Keratinocyte (primary cell): ENCODE results near the gene KIN. TPM values are rescaled to one million over a fixed set of nuclear protein-coding genes. Genes with fewer than 3 reads are reported as not detected.

Source experiments
- DNase-seq: peaks from one replicate; pipeline ENCODE4 v3.0.0-alpha.2; 2011; ENCODE audit warnings: low read depth, missing footprints, low spot score
- FAIRE-seq: peaks from 2 replicates; lab custom pipeline; 2011; peaks lifted over from hg19 to GRCh38; lab: Jason Lieb, UNC
- H2AFZ ChIP-seq: 2 replicates; pipeline ENCODE4 v1.6.0; 2012; ENCODE audit warnings: low read length, control low read depth, inconsistent platforms; ENCODE audit not compliant: control insufficient read depth
- H3K27ac ChIP-seq: 2 replicates; pipeline ENCODE4 v1.5.1; 2011; ENCODE audit warnings: low read length; ENCODE audit not compliant: control insufficient read depth, insufficient read depth
- H3K27me3 ChIP-seq: 3 replicates; pipeline ENCODE4 v1.6.0; 2011; ENCODE audit warnings: low read length; ENCODE audit not compliant: control insufficient read depth, insufficient read depth; ENCODE audit errors: extremely low read depth
- H3K36me3 ChIP-seq, 2 experiments: 2 replicates in 1 of 2; 3 replicates in 1 of 2; pipeline ENCODE4 v1.5.1; 2011; ENCODE audit warnings: low read length in 2 of 2, mild to moderate bottlenecking in 1 of 2; ENCODE audit not compliant: control insufficient read depth in 2 of 2, insufficient read depth in 2 of 2; ENCODE audit errors: extremely low read depth in 1 of 2
- H3K4me1 ChIP-seq: 3 replicates; pipeline ENCODE4 v1.5.1; 2011; ENCODE audit warnings: low read length; ENCODE audit not compliant: control insufficient read depth, insufficient read depth; ENCODE audit errors: extremely low read depth
- H3K4me2 ChIP-seq: 3 replicates; pipeline ENCODE4 v1.6.0; 2011; ENCODE audit warnings: low read depth, low read length; ENCODE audit not compliant: control insufficient read depth, insufficient read depth; ENCODE audit errors: extremely low read depth
- H3K4me3 ChIP-seq, 3 experiments: fragments of 200-600 bp in 1 of 3; sonication (generic) in 1 of 3; 2 replicates in 2 of 3; 3 replicates in 1 of 3; pipeline ENCODE4 v1.5.1; 2011 to 2016; ENCODE audit warnings: low read length in 3 of 3, mild to moderate bottlenecking in 3 of 3, control low read depth in 2 of 3, inconsistent platforms in 1 of 3, low read depth in 1 of 3, mixed read lengths in 1 of 3, mixed run types in 1 of 3, moderate library complexity in 1 of 3; ENCODE audit not compliant: control insufficient read depth in 2 of 3, insufficient read depth in 2 of 3; ENCODE audit errors: extremely low read depth in 1 of 3
- H3K79me2 ChIP-seq: 2 replicates; pipeline ENCODE4 v1.6.0; 2012; ENCODE audit warnings: low read length; ENCODE audit not compliant: control insufficient read depth, insufficient read depth
- H3K9ac ChIP-seq: 3 replicates; pipeline ENCODE4 v1.6.0; 2011; ENCODE audit warnings: low read length; ENCODE audit not compliant: control insufficient read depth, insufficient read depth; ENCODE audit errors: extremely low read depth
- H3K9me1 ChIP-seq: 3 replicates; pipeline ENCODE4 v1.6.0; 2011; ENCODE audit warnings: low read length; ENCODE audit not compliant: control insufficient read depth, insufficient read depth; ENCODE audit errors: extremely low read depth
- H3K9me3 ChIP-seq: 2 replicates; pipeline ENCODE4 v1.5.1; 2012; ENCODE audit warnings: low read depth, low read length; ENCODE audit not compliant: control insufficient read depth
- H4K20me1 ChIP-seq: 3 replicates; pipeline ENCODE4 v1.6.0; 2011; ENCODE audit warnings: low read length; ENCODE audit not compliant: control insufficient read depth, insufficient read depth; ENCODE audit errors: extremely low read depth
- EZH2 ChIP-seq: IDR thresholded peaks from one replicate; pipeline ENCODE4 v1.6.1; 2012; ENCODE audit warnings: inconsistent platforms, mild to moderate bottlenecking, low read length, moderate library complexity
- dilution Hi-C: fragments of 300-500 bp; cut with MboI; formaldehyde crosslinking; loops from one replicate; pipeline ENCODE4 v1.7.0; 2020; ENCODE audit warnings: low sequenced_read_pairs; ENCODE audit not compliant: extremely low pct_ligation_motif_present
- polyA plus RNA-seq, 5 experiments: library from polyadenylated mRNA; depleted of rRNA in 3 of 5; stranded (reverse) in 3 of 5; stranded (forward) in 1 of 5; unstranded in 1 of 5; fragments of >200 nt; gene quantifications; 1 replicate in 1 of 5; 2 replicates in 3 of 5; 3 replicates in 1 of 5; pipeline versions ENCODE4 v1.2.1 to v1.2.3, GENCODE V29; 2011 to 2012; ENCODE audit warnings: missing spikeins in 2 of 5, low read depth in 1 of 5, low replicate concordance in 1 of 5
- TF ChIP-seq, protein P1 (sequence below), 3 experiments: IDR thresholded peaks in 1 of 3; conservative IDR thresholded peaks in 1 of 3; optimal IDR thresholded peaks in 1 of 3; 2 replicates in 2 of 3; 3 replicates in 1 of 3; pipeline versions ENCODE3 to v1.5.1; 2011; ENCODE audit warnings: low read length in 3 of 3, mild to moderate bottlenecking in 3 of 3, moderate library complexity in 2 of 3, control low read depth in 1 of 3, inconsistent platforms in 1 of 3; ENCODE audit not compliant: insufficient read depth in 2 of 3; ENCODE audit errors: extremely low read depth in 1 of 3

Gene KIN
- polyA plus RNA-seq, 1 donor (not counting 4 experiments of a cell fraction or from before 2014, with no cell fraction given) = 15.1 TPM

GRCh38 chr10:7802606-7803005 lies 14.8 kb upstream of the KIN start:
- Histone ChIP-seq H3K79me2 (peaks cover 7% of the 10 kb centered on the region), H2AFZ (no peak overlapping the region), H3K36me3 (peaks cover 35 to 45% of the 10 kb centered on the region in 2 experiments), H3K9ac (no peak overlapping the region), H3K9me3 (no peaks in the 10 kb centered on the region), H3K27me3 (no peaks in the 10 kb centered on the region), H3K9me1 (no peaks in the 10 kb centered on the region), H3K4me3 (no peak overlapping the region), H3K4me2 (no peak overlapping the region), H4K20me1 (no peaks in the 10 kb centered on the region), H3K4me1 (no peaks in the 10 kb centered on the region), H3K27ac (no peak overlapping the region)
- FAIRE-seq = no peak
- no peak for TF ChIP-seq EZH2
- TF ChIP-seq, protein P1, sequence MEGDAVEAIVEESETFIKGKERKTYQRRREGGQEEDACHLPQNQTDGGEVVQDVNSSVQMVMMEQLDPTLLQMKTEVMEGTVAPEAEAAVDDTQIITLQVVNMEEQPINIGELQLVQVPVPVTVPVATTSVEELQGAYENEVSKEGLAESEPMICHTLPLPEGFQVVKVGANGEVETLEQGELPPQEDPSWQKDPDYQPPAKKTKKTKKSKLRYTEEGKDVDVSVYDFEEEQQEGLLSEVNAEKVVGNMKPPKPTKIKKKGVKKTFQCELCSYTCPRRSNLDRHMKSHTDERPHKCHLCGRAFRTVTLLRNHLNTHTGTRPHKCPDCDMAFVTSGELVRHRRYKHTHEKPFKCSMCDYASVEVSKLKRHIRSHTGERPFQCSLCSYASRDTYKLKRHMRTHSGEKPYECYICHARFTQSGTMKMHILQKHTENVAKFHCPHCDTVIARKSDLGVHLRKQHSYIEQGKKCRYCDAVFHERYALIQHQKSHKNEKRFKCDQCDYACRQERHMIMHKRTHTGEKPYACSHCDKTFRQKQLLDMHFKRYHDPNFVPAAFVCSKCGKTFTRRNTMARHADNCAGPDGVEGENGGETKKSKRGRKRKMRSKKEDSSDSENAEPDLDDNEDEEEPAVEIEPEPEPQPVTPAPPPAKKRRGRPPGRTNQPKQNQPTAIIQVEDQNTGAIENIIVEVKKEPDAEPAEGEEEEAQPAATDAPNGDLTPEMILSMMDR (optimal IDR thresholded peaks at IDR 0.05 in 1 of 3, IDR thresholded peaks at IDR 0.05 in 1 of 3, conservative IDR thresholded peaks at IDR 0.05 in 1 of 3; ENCODE audit: extremely low read depth in 1 of 3, insufficient read depth in 2 of 3, low read length in 3 of 3) = no peak
- dilution Hi-C loops = no loop called here
- no peak for DNase-seq

- H3K4me1 ChIP-seq = peaks cover 4% of the 10 kb centered on the region
- H4K20me1 ChIP-seq = peaks cover 6% of the 10 kb centered on the region
- DNase-seq = no peak
- no peak overlapping the region for H3K4me2 ChIP-seq
- H3K27me3 ChIP-seq = no peaks in the 10 kb centered on the region
- no peaks in the 10 kb centered on the region for H3K9me3 ChIP-seq
- H3K9ac ChIP-seq = no peak overlapping the region
- no peak for FAIRE-seq
- H3K9me1 ChIP-seq = no peaks in the 10 kb centered on the region
- no peak overlapping the region for H3K4me3 ChIP-seq
- H3K27ac ChIP-seq = no peak overlapping the region
- H3K79me2 ChIP-seq = peaks cover 54% of the 10 kb centered on the region
- TF ChIP-seq, protein P1 (optimal IDR thresholded peaks at IDR 0.05 in 1 of 3, IDR thresholded peaks at IDR 0.05 in 1 of 3, conservative IDR thresholded peaks at IDR 0.05 in 1 of 3; ENCODE audit: extremely low read depth in 1 of 3, insufficient read depth in 2 of 3, low read length in 3 of 3) = no peak
- no peak for TF ChIP-seq EZH2
- peaks cover 17 to 40% of the 10 kb centered on the region in 2 experiments for H3K36me3 ChIP-seq
- H2AFZ ChIP-seq = no peak overlapping the region
- dilution Hi-C loops = no loop called here
Observed at GRCh38 chr10:7797582-7797981, 9.8 kb upstream of the KIN start.
